DLD1 (cell line): ENCODE measurements around the gene GCSAML.
"Not testable (repeated sequence)": the region's sequence is repeated elsewhere in the genome, so short reads cannot be mapped to it uniquely, and the experiment has no call there.

Experiments used
- in situ Hi-C: cut with HindIII; loops from 2 replicates; pipeline ENCODE4 v1.10.0; 2017; ENCODE audit warnings: low sequenced_read_pairs

Gene GCSAML

GRCh38 chr1:247548769-247549182, at the start of gene GCSAML:
Gene GCSAML, plus strand, starts transcription at chr1:247549134. Its CDS starts 58 bp downstream, at chr1:247549192.
- in situ Hi-C loops = no loop called here

- in situ Hi-C loops = no loop called here
Observed at GRCh38 chr1:247500865-247501264, 48.1 kb upstream of the GCSAML start.

DNA sequence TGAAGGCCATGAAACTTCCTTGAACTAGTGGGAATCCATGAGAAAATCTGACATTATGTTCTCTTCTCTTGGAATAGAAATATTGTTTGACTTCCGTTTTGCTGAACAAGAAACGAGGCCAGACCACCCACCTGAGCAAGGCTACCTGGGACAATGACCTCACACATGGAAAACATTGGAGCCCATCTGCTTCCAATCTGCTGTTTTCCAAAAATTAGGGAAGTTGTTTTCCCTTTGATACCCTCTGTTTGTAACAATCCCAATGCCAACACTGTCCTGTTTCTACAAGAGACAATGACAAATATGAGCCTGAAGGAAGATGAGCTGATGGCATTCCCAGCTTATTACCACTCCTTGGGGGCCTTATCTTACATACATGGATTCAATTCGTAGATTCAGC, 42.1 kb upstream of the GCSAML start:
- in situ Hi-C loops = no loop called here

DNA sequence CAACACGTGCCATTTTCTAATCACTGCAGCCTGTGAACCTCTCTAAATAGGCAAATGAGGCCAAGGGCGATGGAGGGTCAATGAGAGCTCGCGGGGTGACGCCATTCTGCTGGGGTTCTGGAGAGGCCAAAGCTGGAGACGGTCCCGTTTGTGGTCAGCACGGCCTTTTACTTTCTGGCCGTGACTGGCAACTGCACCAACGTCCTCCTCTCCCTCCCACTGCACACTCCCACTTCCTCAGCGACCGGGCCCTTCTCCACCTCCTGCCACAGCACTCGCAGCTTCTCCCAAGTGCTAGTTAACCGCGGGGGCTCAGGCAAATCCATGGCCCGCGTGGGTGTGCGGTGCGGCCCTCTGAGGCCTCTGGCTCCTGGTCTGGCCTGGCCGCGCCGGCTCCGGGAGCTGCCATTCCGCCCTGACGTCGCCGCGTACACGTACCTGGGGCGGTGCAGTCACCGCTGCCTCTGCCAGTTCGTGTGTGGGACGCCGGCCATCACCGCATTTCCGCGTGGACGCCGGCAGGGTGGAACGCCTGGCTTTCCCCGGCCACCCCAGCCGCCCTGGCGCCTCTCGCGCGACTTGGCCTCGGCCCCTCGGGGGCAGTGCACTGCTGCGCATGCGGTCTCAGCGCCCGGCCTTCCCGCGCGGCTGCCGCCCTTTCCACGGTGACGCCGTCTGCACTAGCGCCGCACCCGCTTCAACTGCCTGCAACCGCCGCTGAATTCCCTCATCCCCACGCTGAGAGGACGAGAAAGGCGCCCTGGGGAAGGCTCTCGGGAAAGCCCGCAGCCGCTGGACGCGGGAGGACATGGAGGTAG, 30.9 kb upstream of the GCSAML start:
- in situ Hi-C loops = no loop called here

- in situ Hi-C loops = no loop called here
Observed at GRCh38 chr1:247518613-247518891, 30.4 kb upstream of the GCSAML start.

GRCh38 chr1:247521886-247522285, 27.0 kb upstream of the GCSAML start:
- in situ Hi-C loops = not testable (repeated sequence)

DNA sequence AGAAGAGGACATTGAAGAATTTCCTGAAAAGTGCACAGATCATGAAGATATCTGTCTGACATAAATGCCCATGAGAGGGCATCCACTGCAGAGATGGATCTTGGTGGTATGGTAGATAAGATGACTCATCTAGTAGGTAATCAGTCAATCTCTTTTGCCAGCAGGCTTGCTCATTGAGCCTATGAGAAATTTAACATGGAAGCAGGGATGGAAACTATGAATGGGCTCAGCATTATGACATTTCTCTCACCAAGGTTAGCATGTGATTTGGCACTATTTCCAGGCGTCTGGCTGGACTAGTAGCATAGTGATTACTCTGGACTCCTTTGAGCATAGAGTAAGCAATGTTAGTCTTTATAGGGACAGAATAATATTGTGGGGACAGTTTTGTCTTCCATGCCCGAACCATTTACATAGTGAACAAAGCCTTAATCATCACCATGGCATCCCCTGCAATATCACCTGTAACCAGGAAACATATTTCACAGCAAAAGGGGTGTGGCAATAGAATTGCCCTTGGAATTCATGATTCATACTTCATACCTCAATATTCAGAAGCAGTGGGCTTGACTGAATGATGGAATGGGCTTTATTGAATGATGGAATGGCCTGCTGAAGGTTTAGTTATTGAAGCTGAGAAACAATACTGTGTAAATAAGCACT, 20.0 kb upstream of the GCSAML start:
- in situ Hi-C loops = no loop called here

DNA sequence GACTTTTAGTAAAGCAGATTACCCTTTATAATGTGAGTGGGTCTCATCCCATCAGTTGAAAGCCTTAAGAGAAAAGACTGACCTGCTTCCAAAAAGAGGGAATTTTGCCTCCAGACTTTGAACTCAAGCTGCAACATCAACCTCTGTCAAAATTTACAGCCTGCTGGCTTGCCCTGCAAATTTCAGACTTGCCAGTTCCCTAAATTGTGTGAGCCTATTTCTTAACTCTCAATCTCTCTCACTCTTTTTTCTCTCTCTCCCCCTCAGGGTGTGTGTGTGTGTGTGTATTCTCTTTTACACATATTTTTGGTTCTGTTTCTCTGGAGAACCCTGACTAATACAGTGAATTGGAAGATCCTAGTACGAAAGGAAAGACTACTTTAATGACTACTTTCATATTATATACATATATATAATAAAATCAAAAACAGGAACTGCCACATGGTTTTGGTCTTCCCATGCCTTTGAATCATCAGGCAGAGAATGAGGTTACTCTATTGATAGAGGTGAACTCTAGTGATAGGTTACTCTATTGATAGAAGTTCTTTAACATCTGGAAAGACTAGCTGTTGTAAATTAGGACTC, 19.1 kb upstream of the GCSAML start:
- in situ Hi-C loops = no loop called here

DNA sequence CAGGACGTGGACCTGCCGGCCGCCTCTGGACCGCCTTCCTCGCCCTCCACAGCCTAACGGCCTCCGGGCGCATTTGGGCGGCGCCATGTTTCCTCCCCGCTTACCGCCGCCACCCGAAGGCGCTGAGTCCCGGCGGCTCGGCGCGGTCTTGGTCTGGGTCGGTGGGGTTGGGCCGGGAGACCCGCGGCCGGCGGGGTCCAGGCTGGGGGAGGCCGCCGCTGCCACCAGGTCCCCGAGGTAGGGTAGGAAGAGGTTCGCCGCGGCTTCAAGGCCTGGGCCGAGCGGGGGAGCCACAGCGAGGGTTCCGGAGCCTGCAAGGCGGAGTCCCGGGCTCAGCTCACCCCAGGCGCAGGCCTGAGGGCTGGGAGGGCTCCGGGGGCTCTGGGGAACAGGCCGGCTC, 18.1 kb upstream of the GCSAML start:
- in situ Hi-C loops = no loop called here

DNA sequence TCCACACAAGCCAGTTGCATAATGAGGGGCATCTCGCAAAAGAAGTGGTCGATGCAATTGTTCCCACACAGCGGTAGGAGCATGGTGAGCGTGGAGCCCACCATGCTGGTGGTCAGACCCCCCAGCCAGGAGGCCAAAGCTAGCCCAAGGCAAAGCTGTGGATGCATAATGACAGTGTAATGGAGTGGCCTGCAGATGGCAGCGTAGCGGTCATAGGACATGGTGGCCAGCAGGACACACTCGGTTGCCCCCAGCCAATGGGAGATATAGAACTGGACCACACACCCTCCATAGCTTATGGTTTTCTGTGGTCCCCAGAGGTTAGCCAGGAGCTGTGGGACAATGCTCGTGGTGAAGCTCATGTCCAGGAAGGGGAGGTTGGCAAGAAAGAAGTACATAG, 17.0 kb upstream of the GCSAML start:
- in situ Hi-C loops = no loop called here

GRCh38 chr1:247535402-247535801, 13.5 kb upstream of the GCSAML start:
- in situ Hi-C loops = no loop called here

DNA sequence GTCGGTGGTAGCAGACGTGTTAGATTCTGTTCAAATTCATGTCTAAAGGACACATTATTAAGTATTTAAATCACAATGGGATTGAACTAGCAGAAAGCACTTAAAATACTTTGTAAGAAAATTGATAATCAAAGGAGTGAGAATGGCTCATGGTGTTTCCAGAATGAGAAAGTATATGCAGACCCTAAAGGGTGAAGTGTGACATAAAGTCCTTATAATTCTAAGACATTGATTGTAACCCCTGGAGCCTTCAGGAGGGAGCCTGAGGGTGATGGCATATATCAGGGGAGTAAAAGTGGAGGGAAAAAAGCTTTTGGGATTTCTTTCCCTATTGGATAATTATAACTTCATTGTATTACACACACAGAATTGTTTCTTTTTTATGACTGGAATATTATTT, 12.6 kb upstream of the GCSAML start, which contains the start of gene OR2C3:
Gene OR2C3, minus strand, starts transcription at position 101 of the 400 bp plus-strand sequence. CDS start 3,929 bp downstream, outside the sequence.
- in situ Hi-C loops = no loop called here

GRCh38 chr1:247538561-247538960, 10.4 kb upstream of the GCSAML start:
- in situ Hi-C loops = no loop called here

DNA sequence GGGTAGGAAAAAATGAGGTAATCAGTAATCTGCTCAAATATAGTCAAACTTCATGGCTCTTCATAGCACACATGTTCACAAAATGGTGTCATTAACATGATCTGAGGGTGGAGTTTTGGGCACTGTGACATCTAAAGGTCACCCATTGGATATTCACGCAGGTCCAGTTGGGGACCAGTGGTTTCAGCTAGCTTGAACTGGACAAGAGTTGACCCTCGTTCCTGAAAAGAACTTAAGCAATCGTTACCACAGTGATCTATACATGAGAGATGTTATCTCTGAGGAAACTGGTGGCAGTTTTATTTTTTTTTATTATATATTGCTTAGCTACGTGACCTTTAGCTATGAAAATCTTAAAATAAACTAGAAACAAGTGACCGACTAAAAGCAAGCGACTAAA, 9.7 kb upstream of the GCSAML start:
- in situ Hi-C loops = no loop called here

DNA sequence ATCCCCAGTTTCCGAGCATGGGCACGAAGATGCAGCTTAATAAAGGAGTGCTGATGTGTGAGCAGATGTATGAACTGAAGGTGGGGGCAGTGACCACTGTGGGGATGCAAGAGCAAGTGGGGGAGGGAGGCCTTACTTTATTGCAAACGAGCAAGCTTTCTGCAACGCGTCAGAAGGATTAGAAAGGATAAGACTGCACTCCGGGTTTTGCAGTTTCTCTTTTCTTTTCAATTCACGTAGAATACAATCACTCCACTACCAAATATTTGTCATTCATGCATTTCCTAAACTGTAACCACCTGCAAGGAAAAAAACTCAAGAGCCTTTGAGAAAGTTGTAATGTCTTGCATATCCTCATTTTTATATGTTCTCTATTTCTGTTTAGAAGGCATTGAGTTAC, 8.4 kb upstream of the GCSAML start:
- in situ Hi-C loops = no loop called here

GRCh38 chr1:247542811-247543210, 6.1 kb upstream of the GCSAML start:
- in situ Hi-C loops = no loop called here

DNA sequence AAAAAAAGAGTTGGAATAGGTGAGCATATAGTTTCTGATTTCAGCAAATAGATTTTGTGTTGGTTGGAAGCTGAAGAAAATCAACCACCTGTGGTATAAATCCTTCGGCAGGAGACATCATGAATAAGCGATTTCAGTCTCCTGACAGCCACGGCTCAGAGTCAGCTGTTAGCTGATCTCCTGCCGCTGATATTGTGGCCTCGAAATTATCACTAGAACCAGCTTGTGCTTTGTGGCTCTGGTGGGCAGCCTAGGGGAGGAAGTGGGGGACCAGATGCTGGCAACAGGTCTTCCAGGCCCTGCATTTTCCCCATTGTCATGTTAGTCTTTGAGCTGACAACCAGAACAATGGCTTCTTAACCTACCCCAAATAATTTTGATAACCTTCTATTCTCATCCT, 842 bp upstream of the GCSAML start:
- in situ Hi-C loops = no loop called here

DNA sequence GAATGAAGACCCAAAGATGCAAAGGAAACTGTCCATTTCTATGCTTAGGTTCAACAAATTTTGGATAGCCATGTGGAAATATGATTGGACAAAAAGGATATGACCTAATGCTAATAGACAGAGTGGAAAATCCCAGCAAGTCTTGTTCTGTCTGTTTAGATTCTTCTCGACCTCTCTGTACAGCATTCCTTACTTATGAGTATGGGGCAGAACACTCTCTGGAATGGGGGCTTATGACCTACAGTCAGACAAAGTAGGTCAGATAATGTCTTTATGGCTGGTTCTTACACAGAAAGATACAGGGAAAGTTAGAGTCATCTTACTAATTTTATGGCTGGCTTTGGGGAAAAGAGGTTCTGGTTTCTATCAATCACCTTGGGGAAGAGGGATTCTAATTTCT, 2.8 kb downstream of the GCSAML start:
- in situ Hi-C loops = no loop called here

DNA sequence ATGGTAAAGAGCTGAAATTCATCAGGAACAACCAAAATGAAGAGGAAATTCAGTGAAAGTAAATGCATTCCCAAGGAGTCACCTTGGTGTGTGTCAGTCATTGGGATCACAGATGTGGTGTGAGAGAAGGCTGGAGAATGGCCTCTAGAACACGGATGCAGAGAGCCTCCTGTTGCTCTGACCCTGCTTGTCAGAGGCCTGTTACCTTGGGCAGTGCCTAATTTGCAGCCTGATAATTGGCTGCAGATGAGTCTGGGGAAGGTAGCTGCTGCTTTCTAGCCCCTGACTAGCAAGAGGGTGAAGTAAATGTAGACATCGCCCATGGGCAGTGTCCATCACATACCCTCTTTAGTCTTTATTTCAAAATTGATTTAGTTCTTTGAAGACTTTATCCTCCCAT, 3.3 kb downstream of the GCSAML start:
- in situ Hi-C loops = no loop called here

- in situ Hi-C loops = no loop called here
Observed at GRCh38 chr1:247557926-247558674, 9.2 kb downstream of the GCSAML start.

DNA sequence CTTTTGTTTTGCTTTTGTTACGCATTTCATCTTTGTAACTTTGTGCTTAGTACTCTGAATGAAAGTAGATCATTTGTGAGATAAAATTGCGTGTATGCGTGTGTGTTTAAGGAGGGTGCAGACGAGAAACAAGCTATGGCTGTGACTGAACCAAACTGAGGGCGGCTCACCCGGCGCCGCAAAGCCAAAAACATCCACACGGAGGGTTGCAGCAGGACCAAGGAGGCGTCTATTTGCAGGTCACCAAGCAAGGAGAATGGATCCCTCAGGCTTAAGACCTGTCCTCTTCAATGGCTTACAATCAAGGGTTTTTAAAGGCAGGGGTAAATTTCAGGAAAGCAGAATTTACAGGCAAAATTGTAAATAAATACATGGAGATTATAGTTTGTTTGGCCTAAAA, 12.8 kb downstream of the GCSAML start:
- in situ Hi-C loops = no loop called here
